IMR-90 (cell line): ENCODE measurements around the gene CERT1. TPM values are rescaled to one million over a fixed set of nuclear protein-coding genes. Genes with fewer than 3 reads are reported as not detected.

Experiments used
- ATAC-seq: fragments of 200-7000 bp; cut with Tn5 transposase; 2 replicates; pipeline ENCODE4 v1.9.1; 2020; ENCODE audit warnings: low read depth, mild to moderate bottlenecking, moderate library complexity
- BruUV-seq: library from RNA; stranded (reverse); fragments of 400-500 nt; replicated peaks from 2 replicates; lab custom pipeline; 2021; lab: Mats Ljungman, UMichigan
- CTCF ChIA-PET: fragments of 300-600 bp; formaldehyde crosslinking; extraction: SDS; loops from one replicate; lab custom pipeline; 2021; ENCODE audit warnings: antibody characterized with exemption; lab: Yijun Ruan, JAX
- POLR2A ChIA-PET: fragments of 300-600 bp; sonication (Branson Sonifier 250); formaldehyde crosslinking; loops from one replicate; lab custom pipeline; 2022; ENCODE audit warnings: antibody characterized with exemption; ENCODE audit not compliant: unreplicated experiment; lab: Charles Lee
- DNase-seq: peaks from one replicate; pipeline ENCODE4 v3.0.0; 2013
- H2AFZ ChIP-seq: replicated peaks from 2 replicates; pipeline ENCODE3; 2013; ENCODE audit warnings: low read length, mild to moderate bottlenecking; ENCODE audit not compliant: poor library complexity
- H2AK5ac ChIP-seq: 2 replicates; pipeline ENCODE4 v1.6.1; 2013; ENCODE audit warnings: low read depth, low read length, inconsistent platforms
- H2AK9ac ChIP-seq: replicated peaks from 2 replicates; pipeline ENCODE3; 2013; ENCODE audit warnings: mild to moderate bottlenecking, low read depth, low read length, moderate library complexity; ENCODE audit not compliant: poor library complexity
- H2BK120ac ChIP-seq: 2 replicates; pipeline ENCODE4 v1.6.1; 2013; ENCODE audit warnings: low read depth, low read length, inconsistent platforms
- H2BK15ac ChIP-seq: 3 replicates; pipeline ENCODE4 v1.6.1; 2013; ENCODE audit warnings: low read depth, low read length, inconsistent platforms
- H2BK20ac ChIP-seq: 2 replicates; pipeline ENCODE4 v1.6.1; 2013; ENCODE audit warnings: low read depth, mild to moderate bottlenecking, inconsistent platforms, low read length, moderate library complexity
- H2BK5ac ChIP-seq: 2 replicates; pipeline ENCODE4 v1.6.1; 2013; ENCODE audit warnings: mild to moderate bottlenecking, low read depth, low read length, inconsistent platforms; ENCODE audit not compliant: poor library complexity, severe bottlenecking
- H3K14ac ChIP-seq: replicated peaks from 2 replicates; pipeline ENCODE4 v1.6.1; 2013; ENCODE audit warnings: low read depth, low read length, inconsistent platforms
- H3K18ac ChIP-seq: 2 replicates; pipeline ENCODE4 v1.6.1; 2013; ENCODE audit warnings: low read depth, low read length, control low read depth
- H3K23ac ChIP-seq: 2 replicates; pipeline ENCODE4 v1.6.1; 2013; ENCODE audit warnings: low read depth, low read length, inconsistent platforms
- H3K27ac ChIP-seq: 2 replicates; pipeline ENCODE4 v1.5.1; 2013; ENCODE audit warnings: mild to moderate bottlenecking, control low read depth, low read length; ENCODE audit not compliant: insufficient read depth
- H3K27me3 ChIP-seq: 2 replicates; pipeline ENCODE4 v1.6.1; 2013; ENCODE audit warnings: low read length; ENCODE audit not compliant: control insufficient read depth, insufficient read depth
- H3K36me3 ChIP-seq: 2 replicates; pipeline ENCODE4 v1.6.1; 2013; ENCODE audit warnings: low read length, mixed read lengths; ENCODE audit not compliant: control insufficient read depth, insufficient read depth
- H3K4ac ChIP-seq: 2 replicates; pipeline ENCODE4 v1.6.1; 2013; ENCODE audit warnings: low read depth, low read length, inconsistent platforms
- H3K4me1 ChIP-seq: 2 replicates; pipeline ENCODE4 v1.6.1; 2013; ENCODE audit warnings: low read length, mixed read lengths; ENCODE audit not compliant: control insufficient read depth, insufficient read depth
- H3K4me2 ChIP-seq: 2 replicates; pipeline ENCODE4 v1.6.1; 2013; ENCODE audit warnings: low read depth, mild to moderate bottlenecking, control low read depth, low read length, moderate library complexity
- H3K4me3 ChIP-seq: 2 replicates; pipeline ENCODE4 v1.5.1; 2013; ENCODE audit warnings: low read depth, mild to moderate bottlenecking, control low read depth, low read length, moderate library complexity; ENCODE audit not compliant: insufficient read depth
- H3K56ac ChIP-seq: 2 replicates; pipeline ENCODE4 v1.6.1; 2013; ENCODE audit warnings: low read length, inconsistent platforms; ENCODE audit not compliant: insufficient read depth; ENCODE audit errors: extremely low read depth
- H3K79me1 ChIP-seq, 2 experiments: 2 replicates each; pipeline ENCODE4 v1.6.1; 2013; ENCODE audit warnings: low read length in 2 of 2, inconsistent platforms in 1 of 2, low read depth in 1 of 2
- H3K9ac ChIP-seq: 2 replicates; pipeline ENCODE4 v1.6.1; 2013; ENCODE audit warnings: low read depth, low read length, control low read depth
- H3K9me1 ChIP-seq: 2 replicates; pipeline ENCODE4 v1.6.1; 2013; ENCODE audit warnings: low read length, inconsistent platforms; ENCODE audit not compliant: insufficient read depth
- H3K9me3 ChIP-seq: 2 replicates; pipeline ENCODE4 v1.6.1; 2013; ENCODE audit warnings: low read length; ENCODE audit not compliant: control insufficient read depth, insufficient read depth
- H4K20me1 ChIP-seq: 2 replicates; pipeline ENCODE4 v1.6.1; 2013; ENCODE audit warnings: low read length, inconsistent platforms; ENCODE audit not compliant: insufficient read depth
- H4K5ac ChIP-seq: 2 replicates; pipeline ENCODE4 v1.6.1; 2013; ENCODE audit warnings: mild to moderate bottlenecking, low read depth, low read length, control low read depth
- H4K8ac ChIP-seq, 2 experiments: 2 replicates each; pipeline ENCODE4 v1.6.1; 2013; ENCODE audit warnings: low read depth in 2 of 2, low read length in 2 of 2, control low read depth in 1 of 2, inconsistent platforms in 1 of 2
- H4K91ac ChIP-seq: 2 replicates; pipeline ENCODE4 v1.6.1; 2013; ENCODE audit warnings: low read depth, low read length, inconsistent platforms; ENCODE audit not compliant: insufficient read depth
- BHLHE40 ChIP-seq: fragments of 150-350 bp; IDR thresholded peaks from 2 replicates; pipeline ENCODE4 v1.6.1; 2016; ENCODE audit warnings: mild to moderate bottlenecking, low read depth, low read length
- MXI1 ChIP-seq: IDR thresholded peaks from 2 replicates; pipeline ENCODE4 v1.6.1; 2012; ENCODE audit warnings: low read depth, mild to moderate bottlenecking, low read length, moderate library complexity, borderline replicate concordance
- POLR2A ChIP-seq: IDR thresholded peaks from 2 replicates; pipeline ENCODE4 v1.6.1; 2012; ENCODE audit warnings: mild to moderate bottlenecking, low read depth, low read length
- RFX5 ChIP-seq: IDR thresholded peaks from 2 replicates; pipeline ENCODE4 v1.8.0; 2012; ENCODE audit warnings: low read depth, mild to moderate bottlenecking, low read length, moderate library complexity
- USF2 ChIP-seq: fragments of 150-350 bp; IDR thresholded peaks from 2 replicates; pipeline ENCODE4 v1.6.1; 2017; ENCODE audit warnings: mild to moderate bottlenecking, antibody characterized with exemption, low read length, low read depth
- WGBS, 2 experiments: methylation state at CpG; one replicate each; pipeline versions ENCODE4 v1.1.5 to v1.1.7; 2013; ENCODE audit warnings: missing lambda C conversion rate in 2 of 2; ENCODE audit not compliant: insufficient read length in 1 of 2; ENCODE audit errors: extremely low coverage in 2 of 2; 5-methylcytosine and 5-hydroxymethylcytosine counted together
- dilution Hi-C: fragments of 300-500 bp; cut with HindIII; formaldehyde crosslinking; loops from one replicate; pipeline ENCODE4 v1.14.3; 2018; ENCODE audit warnings: low sequenced_read_pairs; ENCODE audit not compliant: unreplicated experiment
- in situ Hi-C: fragments of 300-500 bp; cut with MboI; formaldehyde crosslinking; loops from 3 replicates; pipeline ENCODE4 v1.14.3; 2019; ENCODE audit warnings: low sequenced_read_pairs, inconsistent platforms, mixed read lengths
- intact Hi-C: fragments of 100-400 bp; cut with micrococcal nuclease; formaldehyde crosslinking; loops from 2 replicates; pipeline ENCODE4 v1.10.0; 2022
- polyA plus RNA-seq, 3 experiments: library from polyadenylated mRNA; depleted of rRNA; stranded (reverse); fragments of >200 nt; gene quantifications; 2 replicates each; pipeline ENCODE4 v1.2.3, GENCODE V29; 2012; ENCODE audit warnings: low replicate concordance in 1 of 3
- total RNA-seq: library from RNA; depleted of rRNA; stranded (reverse); fragments of >200 nt; gene quantifications from 2 replicates; pipeline ENCODE4 v1.2.3, GENCODE V29; 2012

Gene CERT1
- total and polyA plus RNA-seq, 2 of the 4 experiments (the other 2 are of a cell fraction) = 7.2 TPM

- no peak overlapping the region for H2AFZ ChIP-seq
- H3K27me3 ChIP-seq = no peaks in the 10 kb centered on the region
- no peak overlapping the region; the same call in 1 of the 2 replicates for H2AK5ac ChIP-seq
- no peak overlapping the region for H3K4ac ChIP-seq
- no peak overlapping the region for H4K8ac ChIP-seq
- no peak overlapping the region for H2BK20ac ChIP-seq
- H3K4me3 ChIP-seq = no peak overlapping the region
- H2BK5ac ChIP-seq = no peak overlapping the region
- no peak for ATAC-seq
- no peak overlapping the region for H3K18ac ChIP-seq
- no peak overlapping the region for H3K14ac ChIP-seq
- no peak overlapping the region for H3K4me2 ChIP-seq
- H3K23ac ChIP-seq = no peak overlapping the region
- H2BK15ac ChIP-seq = no peak overlapping the region
- H3K27ac ChIP-seq = no peak overlapping the region
- no peak overlapping the region for H3K56ac ChIP-seq
- in situ Hi-C loops = no loop called here
- peaks cover 3% of the 10 kb centered on the region; the same call in 1 of the 2 replicates for H3K9me3 ChIP-seq
- H2AK9ac ChIP-seq = no peak overlapping the region
- dilution Hi-C loops = no loop called here
- peaks cover 26 to 55% of the 10 kb centered on the region in 2 experiments for H3K79me1 ChIP-seq
- intact Hi-C loops = no loop called here
- no peaks in the 10 kb centered on the region; the same call in 1 of the 2 replicates for H3K36me3 ChIP-seq
- peaks cover 6% of the 10 kb centered on the region; the same call in 1 of the 2 replicates for H3K4me1 ChIP-seq
- H3K9me1 ChIP-seq = peaks cover 9% of the 10 kb centered on the region
- ChIA-PET CTCF (no interaction called here), POLR2A (no interaction called here)
- no TSS peak for BruUV-seq
- H4K5ac ChIP-seq = no peak overlapping the region
- H4K20me1 ChIP-seq = peaks cover 9% of the 10 kb centered on the region
- no peak overlapping the region for H4K91ac ChIP-seq
- 100% methylated on average over 1 of the region's 3 CpGs; no CpG with 5 or more reads in 1 of the 2 experiments for WGBS, 2 experiments
- no peak overlapping the region for H2BK120ac ChIP-seq
- no peak for TF ChIP-seq POLR2A
- TF ChIP-seq MXI1 = no peak
- TF ChIP-seq RFX5 = no peak
- TF ChIP-seq USF2 = no peak
- TF ChIP-seq BHLHE40 = no peak
- H3K9ac ChIP-seq = no peak overlapping the region
- no peak for DNase-seq
Observed at GRCh38 chr5:75536147-75536546, 24.7 kb upstream of the CERT1 start.
